ENCODE measurements around the gene SLC26A2. TPM values are rescaled to one million over a fixed set of nuclear protein-coding genes. Genes with fewer than 3 reads are reported as not detected.

The SLC26A2 gene
- total and polyA plus RNA-seq, 5 donors from 2014 or later: 2.7 to 6.7 (median 3.7) TPM

GRCh38 chr5:150015415-150015814, 54.9 kb downstream of the SLC26A2 start:
- no peak overlapping the region for H3K27ac ChIP-seq (ENCODE audit: insufficient read depth, low read length, poor library complexity, severe bottlenecking)
- H3K36me3 ChIP-seq (ENCODE audit: control insufficient read depth, insufficient read depth, low read length): peaks cover 96% of the 10 kb centered on the region
- no peak overlapping the region for H3K4me3 Mint-ChIP-seq
- peaks cover 0 to 33% (median 13%) of the 10 kb centered on the region in 4 donors for H3K4me1 Mint-ChIP-seq
- H3K4me3 ChIP-seq (ENCODE audit: low read depth, low read length): no peak overlapping the region
- H3K36me3 Mint-ChIP-seq: peaks cover 86% of the 10 kb centered on the region
- ATAC-seq (ENCODE audit: low read depth in 2 of 2) (no peak), DNase-seq (no peak)
- peaks cover 0 to 6% (median 1%) of the 10 kb centered on the region in 7 donors for H3K9me3 Mint-ChIP-seq
- no peaks in the 10 kb centered on the region for H3K27me3 Mint-ChIP-seq
- H3K4me1 ChIP-seq (ENCODE audit: control insufficient read depth, insufficient read depth, low read length, poor library complexity, severe bottlenecking): no peaks in the 10 kb centered on the region
- H3K9me3 ChIP-seq (ENCODE audit: control insufficient read depth in 2 of 2, low read length in 2 of 2): peaks cover 0 to 16% of the 10 kb centered on the region in 2 experiments
- H3K27ac Mint-ChIP-seq: no peak overlapping the region
- no peaks in the 10 kb centered on the region for H3K27me3 ChIP-seq (ENCODE audit: control insufficient read depth, insufficient read depth, low read length)

GRCh38 chr5:150016537-150016936, 56.0 kb downstream of the SLC26A2 start:
- ATAC-seq (ENCODE audit: low read depth in 2 of 2) (no peak), DNase-seq (no peak)
- Mint-ChIP-seq H3K36me3 (peaks cover 85% of the 10 kb centered on the region), H3K27ac (no peak overlapping the region), H3K27me3 (no peaks in the 10 kb centered on the region), H3K9me3 (peaks cover 0 to 6% (median 1%) of the 10 kb centered on the region in 7 donors), H3K4me1 (peaks cover 0 to 33% (median 11%) of the 10 kb centered on the region in 4 donors), H3K4me3 (no peak overlapping the region)
- no peaks in the 10 kb centered on the region for H3K4me1 ChIP-seq (ENCODE audit: control insufficient read depth, insufficient read depth, low read length, poor library complexity, severe bottlenecking)
- peaks cover 96% of the 10 kb centered on the region for H3K36me3 ChIP-seq (ENCODE audit: control insufficient read depth, insufficient read depth, low read length)
- H3K27ac ChIP-seq (ENCODE audit: insufficient read depth, low read length, poor library complexity, severe bottlenecking): no peak overlapping the region
- no peak overlapping the region for H3K4me3 ChIP-seq (ENCODE audit: low read depth, low read length)
- peaks cover 0 to 16% of the 10 kb centered on the region in 2 experiments for H3K9me3 ChIP-seq (ENCODE audit: control insufficient read depth in 2 of 2, low read length in 2 of 2)
- no peaks in the 10 kb centered on the region for H3K27me3 ChIP-seq (ENCODE audit: control insufficient read depth, insufficient read depth, low read length)

- Histone ChIP-seq H3K27me3 (ENCODE audit: control insufficient read depth, insufficient read depth, low read length) (no peaks in the 10 kb centered on the region), H3K4me3 (ENCODE audit: low read depth, low read length) (no peak overlapping the region), H3K36me3 (ENCODE audit: control insufficient read depth, insufficient read depth, low read length) (peaks cover 98% of the 10 kb centered on the region), H3K9me3 (ENCODE audit: control insufficient read depth in 2 of 2, low read length in 2 of 2) (peaks cover 0 to 16% of the 10 kb centered on the region in 2 experiments), H3K4me1 (ENCODE audit: control insufficient read depth, insufficient read depth, low read length, poor library complexity, severe bottlenecking) (no peaks in the 10 kb centered on the region), H3K27ac (ENCODE audit: insufficient read depth, low read length, poor library complexity, severe bottlenecking) (no peak overlapping the region)
- DNase-seq (no peak), ATAC-seq (ENCODE audit: low read depth in 2 of 2) (no peak)
- Mint-ChIP-seq H3K4me1 (peaks cover 2 to 36% (median 10%) of the 10 kb centered on the region in 4 donors), H3K27ac (no peak overlapping the region), H3K9me3 (peaks cover 0 to 6% (median 1%) of the 10 kb centered on the region in 7 donors), H3K36me3 (peaks cover 86% of the 10 kb centered on the region), H3K27me3 (no peaks in the 10 kb centered on the region), H3K4me3 (no peak overlapping the region)
Observed at GRCh38 chr5:150017226-150018005, 56.9 kb downstream of the SLC26A2 start.

- DNase-seq: no peak
- Mint-ChIP-seq H3K9me3 (peaks cover 0 to 6% (median 1%) of the 10 kb centered on the region in 7 donors), H3K4me1 (peaks cover 2 to 28% (median 10%) of the 10 kb centered on the region in 4 donors), H3K36me3 (peaks cover 76% of the 10 kb centered on the region), H3K4me3 (no peak overlapping the region), H3K27ac (peak overlapping the region in 1 of 3 donors; percentile 46), H3K27me3 (no peaks in the 10 kb centered on the region)
- Histone ChIP-seq H3K36me3 (ENCODE audit: control insufficient read depth, insufficient read depth, low read length) (peaks cover 98% of the 10 kb centered on the region), H3K9me3 (ENCODE audit: control insufficient read depth in 2 of 2, low read length in 2 of 2) (peaks cover 0 to 11% of the 10 kb centered on the region in 2 experiments), H3K4me3 (ENCODE audit: low read depth, low read length) (no peak overlapping the region), H3K27ac (ENCODE audit: insufficient read depth, low read length, poor library complexity, severe bottlenecking) (no peak overlapping the region), H3K4me1 (ENCODE audit: control insufficient read depth, insufficient read depth, low read length, poor library complexity, severe bottlenecking) (no peaks in the 10 kb centered on the region), H3K27me3 (ENCODE audit: control insufficient read depth, insufficient read depth, low read length) (no peaks in the 10 kb centered on the region)
- no peak for ATAC-seq (ENCODE audit: low read depth in 2 of 2)
Observed at GRCh38 chr5:150020249-150020648, 59.7 kb downstream of the SLC26A2 start.

GRCh38 chr5:150021491-150022157, 61.1 kb downstream of the SLC26A2 start:
- no peak overlapping the region for H3K4me3 Mint-ChIP-seq
- H3K9me3 Mint-ChIP-seq: peaks cover 0 to 1% (median 0%) of the 10 kb centered on the region in 7 donors
- no peak for DNase-seq

GRCh38 chr5:150022158-150022531, 61.6 kb downstream of the SLC26A2 start:
- Histone ChIP-seq H3K4me1 (ENCODE audit: control insufficient read depth, insufficient read depth, low read length, poor library complexity, severe bottlenecking) (no peaks in the 10 kb centered on the region), H3K36me3 (ENCODE audit: control insufficient read depth, insufficient read depth, low read length) (peaks cover 96% of the 10 kb centered on the region), H3K27ac (ENCODE audit: insufficient read depth, low read length, poor library complexity, severe bottlenecking) (no peak overlapping the region), H3K27me3 (ENCODE audit: control insufficient read depth, insufficient read depth, low read length) (no peaks in the 10 kb centered on the region), H3K4me3 (ENCODE audit: low read depth, low read length) (no peak overlapping the region), H3K9me3 (ENCODE audit: control insufficient read depth in 2 of 2, low read length in 2 of 2) (no peaks in the 10 kb centered on the region)
- ATAC-seq (ENCODE audit: low read depth in 2 of 2) (no peak), DNase-seq (no peak)
- Mint-ChIP-seq H3K9me3 (no peaks in the 10 kb centered on the region), H3K27ac (no peak overlapping the region), H3K36me3 (peaks cover 68% of the 10 kb centered on the region), H3K4me1 (peaks cover 2 to 16% (median 9%) of the 10 kb centered on the region in 4 donors), H3K4me3 (no peak overlapping the region), H3K27me3 (no peaks in the 10 kb centered on the region)

More at GRCh38 chr5:150021491-150022157, 61.1 kb downstream of the SLC26A2 start:
- no peaks in the 10 kb centered on the region for H3K9me3 ChIP-seq (ENCODE audit: control insufficient read depth in 2 of 2, low read length in 2 of 2)
- no peaks in the 10 kb centered on the region for H3K4me1 ChIP-seq (ENCODE audit: control insufficient read depth, insufficient read depth, low read length, poor library complexity, severe bottlenecking)
- Mint-ChIP-seq H3K36me3 (peaks cover 73% of the 10 kb centered on the region), H3K27ac (peak overlapping the region in 1 of 3 donors; percentile 49), H3K4me1 (peaks cover 2 to 19% (median 10%) of the 10 kb centered on the region in 4 donors), H3K27me3 (no peaks in the 10 kb centered on the region)
- H3K27ac ChIP-seq (ENCODE audit: insufficient read depth, low read length, poor library complexity, severe bottlenecking): no peak overlapping the region
- H3K4me3 ChIP-seq (ENCODE audit: low read depth, low read length): no peak overlapping the region
- no peak for ATAC-seq (ENCODE audit: low read depth in 2 of 2)
- H3K36me3 ChIP-seq (ENCODE audit: control insufficient read depth, insufficient read depth, low read length): peaks cover 96% of the 10 kb centered on the region
- no peaks in the 10 kb centered on the region for H3K27me3 ChIP-seq (ENCODE audit: control insufficient read depth, insufficient read depth, low read length)

GRCh38 chr5:150022681-150023080, 62.1 kb downstream of the SLC26A2 start:
- Mint-ChIP-seq H3K4me3 (no peak overlapping the region), H3K36me3 (peaks cover 65% of the 10 kb centered on the region)

More at GRCh38 chr5:150022681-150023080, 62.1 kb downstream of the SLC26A2 start:
- Mint-ChIP-seq H3K9me3 (no peaks in the 10 kb centered on the region), H3K27me3 (no peaks in the 10 kb centered on the region), H3K27ac (no peak overlapping the region), H3K4me1 (peaks cover 2 to 16% (median 9%) of the 10 kb centered on the region in 4 donors)
- Histone ChIP-seq H3K4me1 (ENCODE audit: control insufficient read depth, insufficient read depth, low read length, poor library complexity, severe bottlenecking) (no peaks in the 10 kb centered on the region), H3K27me3 (ENCODE audit: control insufficient read depth, insufficient read depth, low read length) (no peaks in the 10 kb centered on the region), H3K9me3 (ENCODE audit: control insufficient read depth in 2 of 2, low read length in 2 of 2) (no peaks in the 10 kb centered on the region), H3K4me3 (ENCODE audit: low read depth, low read length) (no peak overlapping the region), H3K27ac (ENCODE audit: insufficient read depth, low read length, poor library complexity, severe bottlenecking) (no peak overlapping the region), H3K36me3 (ENCODE audit: control insufficient read depth, insufficient read depth, low read length) (peaks cover 95% of the 10 kb centered on the region)
- no peak for ATAC-seq (ENCODE audit: low read depth in 2 of 2)
- DNase-seq: no peak

Measured in CD4-positive, CD25-positive, alpha-beta regulatory T cell (primary cell).